ENCODE results near the gene ADAM8. TPM values are rescaled to one million over a fixed set of nuclear protein-coding genes. Genes with fewer than 3 reads are reported as not detected.
A peak's percentile ranks its signal among the peaks of the same experiment; 100 is the strongest.

Gene ADAM8
- total RNA-seq, 1 donor from 2014 or later, result 2.6 TPM

DNA sequence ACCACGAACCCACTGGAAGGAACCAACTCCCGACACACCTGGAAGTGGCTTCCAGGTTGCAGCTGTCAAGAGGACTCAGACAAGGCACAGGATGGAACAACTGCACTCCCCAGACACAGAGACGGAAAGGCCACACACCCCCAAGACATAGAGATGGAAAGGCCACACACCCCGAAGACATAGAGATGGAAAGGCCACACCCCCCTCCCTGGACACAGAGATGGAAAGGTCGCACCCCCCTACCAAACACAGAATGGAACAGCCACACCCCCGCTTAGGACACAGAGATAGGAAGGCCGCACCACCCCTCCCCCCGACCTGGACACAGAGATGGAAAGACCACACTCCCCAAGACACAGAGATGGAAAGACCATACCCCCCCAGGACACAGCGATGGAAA, 39.6 kb upstream of the ADAM8 start:
- H3K9me3 ChIP-seq (ENCODE audit: control insufficient read depth in 3 of 3, low read length in 3 of 3), result no peaks in the 10 kb centered on the region
- no peak overlapping the region for H3K9ac ChIP-seq (ENCODE audit: low read depth in 1 of 3, low read length in 3 of 3)
- H3K36me3 ChIP-seq (ENCODE audit: control insufficient read depth in 3 of 3, insufficient read depth in 3 of 3, low read length in 3 of 3), result peaks cover 6 to 15% (median 15%) of the 10 kb centered on the region in 3 donors
- H3K4me1 ChIP-seq (ENCODE audit: control insufficient read depth in 3 of 3, insufficient read depth in 3 of 3, low read length in 3 of 3), result peaks cover 3 to 9% (median 4%) of the 10 kb centered on the region in 3 donors
- peaks cover 13 to 23% (median 13%) of the 10 kb centered on the region in 3 donors for H3K27me3 ChIP-seq (ENCODE audit: control insufficient read depth in 3 of 3, insufficient read depth in 3 of 3, low read length in 3 of 3)
- no peak overlapping the region for H3K27ac ChIP-seq (ENCODE audit: low read depth, low read length)
- no peak overlapping the region for H3K4me3 ChIP-seq (ENCODE audit: low read length in 3 of 3)

DNA sequence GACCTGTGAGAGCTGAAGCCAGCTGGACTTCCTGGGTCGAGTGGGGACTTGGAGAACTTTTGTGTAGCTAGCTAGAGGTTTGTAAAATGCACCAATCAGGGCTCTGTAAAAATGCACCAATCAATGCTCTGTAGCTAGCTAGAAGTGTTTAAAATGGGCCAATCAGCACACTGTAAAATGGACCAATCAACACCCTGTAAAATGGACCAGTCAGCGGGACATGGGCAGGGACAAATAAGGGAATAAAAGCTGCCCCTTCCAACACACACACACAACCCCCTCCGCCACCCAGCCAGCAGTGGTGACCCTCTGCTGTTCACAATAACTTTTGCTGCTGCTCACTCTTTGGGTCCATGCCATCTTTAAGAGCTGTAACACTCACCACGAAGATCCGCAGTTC, 39.2 kb upstream of the ADAM8 start:
- peaks cover 3 to 9% (median 4%) of the 10 kb centered on the region in 3 donors for H3K4me1 ChIP-seq (ENCODE audit: control insufficient read depth in 3 of 3, insufficient read depth in 3 of 3, low read length in 3 of 3)
- peaks cover 6 to 15% (median 15%) of the 10 kb centered on the region in 3 donors for H3K36me3 ChIP-seq (ENCODE audit: control insufficient read depth in 3 of 3, insufficient read depth in 3 of 3, low read length in 3 of 3)
- no peaks in the 10 kb centered on the region for H3K9me3 ChIP-seq (ENCODE audit: control insufficient read depth in 3 of 3, low read length in 3 of 3)
- H3K4me3 ChIP-seq (ENCODE audit: low read length in 3 of 3), result no peak overlapping the region
- H3K9ac ChIP-seq (ENCODE audit: low read depth in 1 of 3, low read length in 3 of 3), result no peak overlapping the region
- no peak overlapping the region for H3K27ac ChIP-seq (ENCODE audit: low read depth, low read length)
- H3K27me3 ChIP-seq (ENCODE audit: control insufficient read depth in 3 of 3, insufficient read depth in 3 of 3, low read length in 3 of 3), result peaks cover 13 to 21% (median 13%) of the 10 kb centered on the region in 3 donors

DNA sequence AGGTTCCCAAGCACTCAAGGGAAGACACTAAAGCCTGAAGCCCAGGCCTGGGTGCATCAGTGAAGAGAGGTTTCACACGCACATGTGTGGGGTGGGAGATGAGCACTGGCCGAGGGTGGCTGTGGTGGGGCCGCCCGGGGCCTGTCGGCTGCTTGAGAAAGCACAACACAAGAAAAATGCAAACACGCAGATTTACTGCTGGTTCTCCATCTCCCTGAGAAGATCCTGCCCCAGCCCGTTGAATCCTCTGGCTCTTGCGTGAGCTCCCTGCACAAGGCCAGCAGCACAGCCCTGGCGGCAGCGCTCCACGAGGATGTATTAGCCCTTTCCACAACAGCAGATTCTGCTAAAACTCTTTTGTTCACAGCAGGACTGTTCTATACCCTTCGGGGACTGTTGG, 38.2 kb upstream of the ADAM8 start:
- H3K9ac ChIP-seq (ENCODE audit: low read depth in 1 of 3, low read length in 3 of 3), result no peak overlapping the region
- H3K9me3 ChIP-seq (ENCODE audit: control insufficient read depth in 3 of 3, low read length in 3 of 3), result no peaks in the 10 kb centered on the region
- H3K4me3 ChIP-seq (ENCODE audit: low read length in 3 of 3), result no peak overlapping the region
- H3K4me1 ChIP-seq (ENCODE audit: control insufficient read depth in 3 of 3, insufficient read depth in 3 of 3, low read length in 3 of 3), result peaks cover 3 to 9% (median 4%) of the 10 kb centered on the region in 3 donors
- H3K27me3 ChIP-seq (ENCODE audit: control insufficient read depth in 3 of 3, insufficient read depth in 3 of 3, low read length in 3 of 3), result peaks cover 13 to 16% (median 13%) of the 10 kb centered on the region in 3 donors
- no peak overlapping the region for H3K27ac ChIP-seq (ENCODE audit: low read depth, low read length)
- peaks cover 14 to 24% (median 21%) of the 10 kb centered on the region in 3 donors for H3K36me3 ChIP-seq (ENCODE audit: control insufficient read depth in 3 of 3, insufficient read depth in 3 of 3, low read length in 3 of 3)

DNA sequence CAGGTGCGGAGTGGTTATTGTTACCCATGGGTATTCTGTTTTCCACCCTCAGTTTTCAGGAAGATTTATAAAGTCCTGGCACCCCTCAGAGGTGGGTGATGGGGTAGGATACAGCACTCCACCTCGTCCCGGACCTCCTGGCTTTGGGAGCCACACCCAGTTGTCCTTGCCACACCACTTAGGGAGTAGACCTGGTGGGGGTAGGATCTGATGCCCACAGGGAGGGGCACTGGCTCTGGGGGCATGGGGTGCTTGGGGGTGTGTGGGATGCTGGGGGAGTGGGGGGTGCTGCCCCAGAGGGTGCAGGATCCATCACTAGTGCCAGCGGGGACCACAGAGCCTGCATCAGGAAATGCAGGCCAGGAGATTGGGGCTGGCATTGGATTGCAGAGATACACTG, 36.5 kb upstream of the ADAM8 start:
- Histone ChIP-seq H3K27ac (ENCODE audit: low read depth, low read length) (no peak overlapping the region), H3K27me3 (ENCODE audit: control insufficient read depth in 3 of 3, insufficient read depth in 3 of 3, low read length in 3 of 3) (no peaks in the 10 kb centered on the region), H3K4me1 (ENCODE audit: control insufficient read depth in 3 of 3, insufficient read depth in 3 of 3, low read length in 3 of 3) (peaks cover 3 to 13% (median 5%) of the 10 kb centered on the region in 3 donors), H3K4me3 (ENCODE audit: low read length in 3 of 3) (no peak overlapping the region), H3K9me3 (ENCODE audit: control insufficient read depth in 3 of 3, low read length in 3 of 3) (no peaks in the 10 kb centered on the region), H3K36me3 (ENCODE audit: control insufficient read depth in 3 of 3, insufficient read depth in 3 of 3, low read length in 3 of 3) (peaks cover 17 to 27% (median 25%) of the 10 kb centered on the region in 3 donors), H3K9ac (ENCODE audit: low read depth in 1 of 3, low read length in 3 of 3) (no peak overlapping the region)

DNA sequence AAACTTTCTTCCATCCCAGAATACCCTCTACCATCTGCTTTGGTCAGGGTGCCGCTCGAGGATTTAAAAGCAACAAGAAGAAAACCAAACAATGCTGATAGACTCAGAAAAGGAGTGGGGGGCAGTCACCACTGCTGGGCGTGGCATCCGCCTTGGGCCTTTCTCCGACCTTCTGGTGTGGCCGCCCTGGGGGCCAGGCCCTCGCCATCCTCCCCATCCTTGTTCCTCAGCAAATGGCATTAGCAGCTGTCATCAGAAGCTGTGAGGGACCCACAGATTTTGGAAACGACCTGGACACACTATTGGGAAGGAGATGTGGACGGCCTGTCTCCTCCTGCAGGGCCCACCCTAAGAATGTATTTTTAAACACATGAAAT, 36.1 kb upstream of the ADAM8 start:
- Histone ChIP-seq H3K4me1 (ENCODE audit: control insufficient read depth in 3 of 3, insufficient read depth in 3 of 3, low read length in 3 of 3) (peaks cover 6 to 17% (median 8%) of the 10 kb centered on the region in 3 donors), H3K9me3 (ENCODE audit: control insufficient read depth in 3 of 3, low read length in 3 of 3) (no peaks in the 10 kb centered on the region), H3K27me3 (ENCODE audit: control insufficient read depth in 3 of 3, insufficient read depth in 3 of 3, low read length in 3 of 3) (no peaks in the 10 kb centered on the region)

DNA sequence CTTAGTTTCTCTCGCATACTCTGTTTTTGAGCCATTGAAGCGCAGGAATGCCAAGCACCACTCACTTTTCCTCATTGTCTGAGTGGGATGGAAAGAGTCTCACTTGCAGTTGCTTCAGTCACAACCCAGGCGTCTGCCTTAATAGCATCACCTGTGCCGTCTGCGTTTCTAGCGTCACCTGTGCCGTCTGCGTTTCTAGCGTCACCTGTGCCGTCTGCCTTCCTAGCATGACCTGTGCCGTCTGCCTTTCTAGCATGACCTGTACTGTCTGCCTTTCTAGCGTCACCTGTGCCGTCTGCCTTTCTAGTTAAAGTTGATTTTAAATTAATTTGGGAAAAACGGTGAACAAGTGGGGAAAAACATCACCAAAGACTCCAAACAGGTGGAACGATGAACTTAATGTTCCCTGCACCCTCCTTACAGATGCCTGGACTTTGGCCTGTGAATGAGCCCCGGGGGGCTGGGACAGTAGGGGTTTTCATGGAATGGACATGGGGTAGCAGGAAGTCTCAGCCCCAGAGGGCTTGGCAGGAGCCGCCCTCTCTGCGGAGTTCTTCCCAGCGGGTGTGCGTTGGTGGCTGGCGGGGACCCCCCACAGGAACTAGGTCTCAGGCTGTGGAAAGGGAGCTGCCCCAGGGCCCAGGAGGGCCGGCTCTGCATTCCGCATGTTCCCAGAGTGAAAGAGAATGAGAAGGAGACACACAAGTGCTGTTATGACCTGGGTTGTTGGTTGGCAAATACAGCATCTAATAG, 35.5 kb upstream of the ADAM8 start:
- H3K36me3 ChIP-seq (ENCODE audit: control insufficient read depth in 3 of 3, insufficient read depth in 3 of 3, low read length in 3 of 3), result peaks cover 17 to 27% (median 25%) of the 10 kb centered on the region in 3 donors

More for the DNA sequence above, 36.1 kb upstream of the ADAM8 start:
- no peak overlapping the region for H3K27ac ChIP-seq (ENCODE audit: low read depth, low read length)
- no peak overlapping the region for H3K4me3 ChIP-seq (ENCODE audit: low read length in 3 of 3)
- H3K36me3 ChIP-seq (ENCODE audit: control insufficient read depth in 3 of 3, insufficient read depth in 3 of 3, low read length in 3 of 3), result peaks cover 17 to 27% (median 25%) of the 10 kb centered on the region in 3 donors
- H3K9ac ChIP-seq (ENCODE audit: low read depth in 1 of 3, low read length in 3 of 3), result no peak overlapping the region

DNA sequence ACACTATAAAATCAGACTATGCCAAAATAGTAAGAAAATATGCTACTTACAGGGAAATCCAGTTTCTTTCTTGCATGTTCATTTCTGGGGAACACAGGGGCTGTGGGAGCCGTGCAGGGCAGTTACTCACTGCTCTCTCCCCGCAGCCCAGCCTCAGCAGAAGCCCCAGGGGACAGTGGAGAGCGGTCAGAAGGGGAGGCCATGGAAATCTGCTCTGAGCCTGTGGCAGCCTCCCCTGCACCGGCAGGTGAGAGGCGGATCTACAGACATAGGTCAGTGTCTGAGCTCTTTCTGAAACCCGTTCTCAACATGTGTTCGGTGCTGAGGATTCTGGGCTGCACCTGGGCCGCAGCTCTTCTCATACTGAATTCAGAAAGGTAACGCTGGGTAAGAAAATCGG, 34.9 kb upstream of the ADAM8 start:
- Histone ChIP-seq H3K27ac (ENCODE audit: low read depth, low read length) (no peak overlapping the region), H3K27me3 (ENCODE audit: control insufficient read depth in 3 of 3, insufficient read depth in 3 of 3, low read length in 3 of 3) (no peaks in the 10 kb centered on the region), H3K4me3 (ENCODE audit: low read length in 3 of 3) (no peak overlapping the region), H3K9me3 (ENCODE audit: control insufficient read depth in 3 of 3, low read length in 3 of 3) (no peaks in the 10 kb centered on the region), H3K4me1 (ENCODE audit: control insufficient read depth in 3 of 3, insufficient read depth in 3 of 3, low read length in 3 of 3) (peaks cover 17 to 29% (median 19%) of the 10 kb centered on the region in 3 donors), H3K9ac (ENCODE audit: low read depth in 1 of 3, low read length in 3 of 3) (no peak overlapping the region), H3K36me3 (ENCODE audit: control insufficient read depth in 3 of 3, insufficient read depth in 3 of 3, low read length in 3 of 3) (peaks cover 19 to 27% (median 27%) of the 10 kb centered on the region in 3 donors)

More for the DNA sequence above, 35.5 kb upstream of the ADAM8 start:
- no peak overlapping the region for H3K27ac ChIP-seq (ENCODE audit: low read depth, low read length)
- peaks cover 12 to 23% (median 14%) of the 10 kb centered on the region in 3 donors for H3K4me1 ChIP-seq (ENCODE audit: control insufficient read depth in 3 of 3, insufficient read depth in 3 of 3, low read length in 3 of 3)
- H3K9me3 ChIP-seq (ENCODE audit: control insufficient read depth in 3 of 3, low read length in 3 of 3), result no peaks in the 10 kb centered on the region
- H3K27me3 ChIP-seq (ENCODE audit: control insufficient read depth in 3 of 3, insufficient read depth in 3 of 3, low read length in 3 of 3), result no peaks in the 10 kb centered on the region
- no peak overlapping the region for H3K9ac ChIP-seq (ENCODE audit: low read depth in 1 of 3, low read length in 3 of 3)
- no peak overlapping the region for H3K4me3 ChIP-seq (ENCODE audit: low read length in 3 of 3)

DNA sequence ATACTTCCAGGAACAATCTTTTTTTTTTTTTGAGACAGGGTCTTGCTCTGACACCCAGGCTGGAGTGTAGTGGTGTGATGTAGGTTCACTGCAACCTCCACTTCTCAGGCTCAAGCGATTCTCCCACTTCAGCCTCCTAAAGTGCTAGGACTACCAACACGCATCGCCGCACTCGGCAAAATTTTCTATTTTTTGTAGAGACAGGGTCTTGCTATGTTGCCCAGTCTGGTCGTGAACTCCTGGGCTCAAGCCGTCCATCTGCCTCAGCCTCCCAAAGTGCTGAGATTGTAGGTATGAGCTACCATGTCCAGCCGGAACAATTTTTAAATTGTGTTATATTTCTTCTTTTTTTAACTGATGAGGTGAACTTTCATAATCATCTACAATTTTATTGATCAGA, 34.1 kb upstream of the ADAM8 start:
- no peaks in the 10 kb centered on the region for H3K9me3 ChIP-seq (ENCODE audit: control insufficient read depth in 3 of 3, low read length in 3 of 3)
- H3K4me1 ChIP-seq (ENCODE audit: control insufficient read depth in 3 of 3, insufficient read depth in 3 of 3, low read length in 3 of 3), result peaks cover 20 to 34% (median 23%) of the 10 kb centered on the region in 3 donors
- H3K27ac ChIP-seq (ENCODE audit: low read depth, low read length), result no peak overlapping the region
- H3K27me3 ChIP-seq (ENCODE audit: control insufficient read depth in 3 of 3, insufficient read depth in 3 of 3, low read length in 3 of 3), result no peaks in the 10 kb centered on the region
- H3K9ac ChIP-seq (ENCODE audit: low read depth in 1 of 3, low read length in 3 of 3), result no peak overlapping the region
- no peak overlapping the region for H3K4me3 ChIP-seq (ENCODE audit: low read length in 3 of 3)
- H3K36me3 ChIP-seq (ENCODE audit: control insufficient read depth in 3 of 3, insufficient read depth in 3 of 3, low read length in 3 of 3), result peaks cover 19 to 27% (median 27%) of the 10 kb centered on the region in 3 donors

DNA sequence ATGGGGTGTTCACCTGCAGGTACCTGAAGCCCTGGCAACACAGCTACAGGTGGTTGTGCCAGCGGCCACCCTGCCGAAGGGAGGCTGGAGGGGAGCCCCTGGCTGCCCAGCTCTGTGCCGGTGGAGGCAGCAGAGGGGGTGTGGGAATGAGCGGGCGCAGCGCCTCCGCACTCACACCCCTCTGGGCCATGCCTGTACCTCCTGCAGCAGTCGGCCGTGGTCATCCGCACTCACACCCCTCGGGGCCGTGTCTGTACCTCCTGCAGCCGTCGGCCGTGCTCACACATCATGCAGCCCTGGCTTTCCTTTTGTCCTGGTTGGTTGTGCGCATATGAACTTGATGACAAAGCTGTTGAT, 33.7 kb upstream of the ADAM8 start:
- H3K27ac ChIP-seq (ENCODE audit: low read depth, low read length), result no peak overlapping the region
- H3K4me3 ChIP-seq (ENCODE audit: low read length in 3 of 3), result no peak overlapping the region
- no peak overlapping the region for H3K9ac ChIP-seq (ENCODE audit: low read depth in 1 of 3, low read length in 3 of 3)
- no peaks in the 10 kb centered on the region for H3K9me3 ChIP-seq (ENCODE audit: control insufficient read depth in 3 of 3, low read length in 3 of 3)
- peaks cover 20 to 37% (median 26%) of the 10 kb centered on the region in 3 donors for H3K4me1 ChIP-seq (ENCODE audit: control insufficient read depth in 3 of 3, insufficient read depth in 3 of 3, low read length in 3 of 3)
- no peaks in the 10 kb centered on the region for H3K27me3 ChIP-seq (ENCODE audit: control insufficient read depth in 3 of 3, insufficient read depth in 3 of 3, low read length in 3 of 3)
- peaks cover 19 to 29% (median 27%) of the 10 kb centered on the region in 3 donors for H3K36me3 ChIP-seq (ENCODE audit: control insufficient read depth in 3 of 3, insufficient read depth in 3 of 3, low read length in 3 of 3)

DNA sequence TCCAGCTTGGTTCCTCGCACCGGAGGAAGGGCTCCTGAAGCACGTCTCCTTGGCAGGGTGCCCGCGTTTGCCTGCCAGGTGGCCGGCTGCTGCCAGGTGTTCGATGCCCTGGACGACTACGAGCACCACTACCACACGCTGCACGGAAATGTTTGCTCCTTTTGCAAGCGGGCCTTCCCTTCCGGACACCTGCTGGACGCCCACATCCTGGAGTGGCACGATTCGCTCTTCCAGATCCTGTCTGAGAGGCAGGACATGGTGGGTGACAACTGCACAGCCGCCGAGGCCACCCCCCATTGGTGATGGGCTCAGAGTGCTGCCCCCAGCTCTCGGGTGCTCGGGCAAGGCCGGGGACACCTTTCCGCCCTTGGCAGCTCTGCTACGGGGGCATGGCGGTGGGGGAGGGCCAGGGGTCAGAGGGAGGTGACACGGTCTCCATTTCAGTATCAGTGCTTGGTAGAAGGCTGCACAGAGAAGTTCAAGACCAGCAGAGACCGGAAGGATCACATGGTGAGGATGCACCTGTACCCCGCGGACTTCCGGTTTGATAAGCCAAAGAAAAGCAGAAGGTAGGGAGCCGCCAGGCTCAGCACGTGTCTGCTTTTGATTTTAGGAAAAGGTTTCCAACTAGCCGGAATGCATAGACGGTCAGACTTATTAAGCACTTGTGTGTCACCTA, 33.2 kb upstream of the ADAM8 start:
- peaks cover 20 to 37% (median 26%) of the 10 kb centered on the region in 3 donors for H3K4me1 ChIP-seq (ENCODE audit: control insufficient read depth in 3 of 3, insufficient read depth in 3 of 3, low read length in 3 of 3)
- H3K27ac ChIP-seq (ENCODE audit: low read depth, low read length), result no peak overlapping the region
- H3K4me3 ChIP-seq (ENCODE audit: low read length in 3 of 3), result peak overlapping the region in 1 of 3 donors; percentile 91
- H3K27me3 ChIP-seq (ENCODE audit: control insufficient read depth in 3 of 3, insufficient read depth in 3 of 3, low read length in 3 of 3), result no peaks in the 10 kb centered on the region
- H3K36me3 ChIP-seq (ENCODE audit: control insufficient read depth in 3 of 3, insufficient read depth in 3 of 3, low read length in 3 of 3), result peaks cover 19 to 29% (median 27%) of the 10 kb centered on the region in 3 donors
- no peak overlapping the region for H3K9ac ChIP-seq (ENCODE audit: low read depth in 1 of 3, low read length in 3 of 3)
- no peaks in the 10 kb centered on the region for H3K9me3 ChIP-seq (ENCODE audit: control insufficient read depth in 3 of 3, low read length in 3 of 3)
